Measurements from ENCODE around the gene TMEM198. TPM values are rescaled to one million over a fixed set of nuclear protein-coding genes. Genes with fewer than 3 reads are reported as not detected.

Gene TMEM198
- total and polyA plus RNA-seq, 2 donors (not counting 3 experiments of a cell fraction or from before 2014, with no cell fraction given): not detected

DNA sequence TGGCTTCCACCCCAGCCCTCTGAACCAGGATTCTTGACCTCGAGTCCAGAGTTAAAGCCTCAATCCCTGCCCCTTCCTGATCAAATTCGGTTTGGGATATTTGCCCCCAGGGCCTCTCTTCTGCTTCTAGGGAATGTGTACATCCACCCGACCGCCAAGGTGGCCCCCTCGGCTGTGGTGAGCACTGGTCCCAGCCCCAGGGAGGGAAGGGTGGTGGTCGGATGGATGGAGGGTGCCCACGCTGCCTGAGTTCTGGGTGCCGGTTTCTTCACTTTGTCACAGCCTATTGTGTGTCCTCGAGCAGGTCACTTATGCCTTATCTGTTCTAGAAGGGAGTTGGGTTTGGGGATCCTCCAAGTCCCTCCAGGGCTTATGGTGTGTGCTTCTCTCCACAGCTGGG, 38.2 kb upstream of the TMEM198 start:
- H3K9ac ChIP-seq (replicated peaks; ENCODE audit: extremely low read depth, insufficient read depth, low read length): no peak overlapping the region
- dilution Hi-C loops (cut with MboI; ENCODE audit: extremely low pct_ligation_motif_present, low sequenced_read_pairs): no loop called here

GRCh38 chr2:219506153-219506801, 37.6 kb upstream of the TMEM198 start:
- H2AFZ ChIP-seq (ENCODE audit: low read depth, low read length): no peak overlapping the region
- TF ChIP-seq FOS (IDR thresholded peaks at IDR 0.05; ENCODE audit: borderline replicate concordance, insufficient read depth, low read length) (no peak), CTCF (IDR thresholded peaks at IDR 0.05; ENCODE audit: extremely low read depth in 1 of 2, insufficient read depth in 1 of 2, low read depth in 1 of 2, low read length in 2 of 2) (no peak), EZH2 (IDR thresholded peaks at IDR 0.05; ENCODE audit: borderline replicate concordance, low read depth, low read length, severe bottlenecking) (no peak), GATA2 (IDR thresholded peaks at IDR 0.05; ENCODE audit: insufficient read depth, insufficient read length, low read depth, low read length) (no peak), POLR2A (IDR thresholded peaks at IDR 0.05; ENCODE audit: low read depth, low read length) (no peak), POLR2AphosphoS5 (IDR thresholded peaks at IDR 0.05; ENCODE audit: insufficient read depth, low read depth, low read length) (no peak), MYC (IDR thresholded peaks at IDR 0.05; ENCODE audit: low read depth, low read length) (no peak), JUN (IDR thresholded peaks at IDR 0.05; ENCODE audit: borderline replicate concordance, insufficient read depth, insufficient read length, low read depth) (no peak), MAX (IDR thresholded peaks at IDR 0.05; ENCODE audit: insufficient read depth, insufficient read length) (no peak)
- no peak overlapping the region for H3K9ac ChIP-seq (replicated peaks; ENCODE audit: extremely low read depth, insufficient read depth, low read length)
- no peaks in the 10 kb centered on the region for H3K9me1 ChIP-seq (replicated peaks; ENCODE audit: control insufficient read depth, extremely low read depth, insufficient read depth, low read length)
- H3K36me3 ChIP-seq (ENCODE audit: control insufficient read depth in 2 of 2, extremely low read depth in 1 of 2, insufficient read depth in 2 of 2, low read length in 2 of 2): peaks cover 0 to 28% of the 10 kb centered on the region in 2 experiments
- dilution Hi-C loops (cut with MboI; ENCODE audit: extremely low pct_ligation_motif_present, low sequenced_read_pairs) (no loop called here), intact Hi-C loops (cut with micrococcal nuclease) (no loop called here)
- no peak overlapping the region for H3K27ac ChIP-seq (ENCODE audit: insufficient read depth, low read depth, low read length)
- CTCF ChIA-PET: interaction anchor here (4.1 to 5.0 kb wide), 3 partner anchors 9 to 23 kb away, joined by 67 to 151 read pairs (median 99); partner anchors contain the start of gene GMPPA
- H3K79me2 ChIP-seq (ENCODE audit: control insufficient read depth, insufficient read depth, low read length): no peaks in the 10 kb centered on the region
- H3K27me3 ChIP-seq (ENCODE audit: control insufficient read depth in 2 of 2, insufficient read depth in 2 of 2, low read length in 2 of 2): peaks cover 10 to 12% of the 10 kb centered on the region in 2 experiments
- no peak overlapping the region for H3K4me3 ChIP-seq (replicated peaks in 1 of 3; ENCODE audit: insufficient read depth in 1 of 3, low read depth in 1 of 3, low read length in 3 of 3)
- FAIRE-seq (no peak), DNase-seq (ENCODE audit: low read depth, low spot score) (no peak)
- no peaks in the 10 kb centered on the region for H4K20me1 ChIP-seq (replicated peaks; ENCODE audit: control insufficient read depth, extremely low read depth, insufficient read depth, low read length)
- H3K4me2 ChIP-seq (ENCODE audit: insufficient read depth, low read length): no peak overlapping the region
- BruUV-seq (replicated peaks): no TSS peak
- no peaks in the 10 kb centered on the region for H3K4me1 ChIP-seq (ENCODE audit: control insufficient read depth, extremely low read depth, insufficient read depth, low read length)
- no peaks in the 10 kb centered on the region for H3K9me3 ChIP-seq (replicated peaks; ENCODE audit: control insufficient read depth, insufficient read depth, low read length)
- POLR2A ChIA-PET: no interaction called here

More for the DNA sequence above, 38.2 kb upstream of the TMEM198 start:
- no peaks in the 10 kb centered on the region for H3K79me2 ChIP-seq (ENCODE audit: control insufficient read depth, insufficient read depth, low read length)
- CTCF ChIA-PET: interaction anchor here (5.0 kb wide), 1 partner anchor 23 kb away, joined by 99 read pairs; no protein-coding TSS in a partner anchor
- H3K4me2 ChIP-seq (ENCODE audit: insufficient read depth, low read length): no peak overlapping the region
- H3K9me1 ChIP-seq (replicated peaks; ENCODE audit: control insufficient read depth, extremely low read depth, insufficient read depth, low read length): no peaks in the 10 kb centered on the region
- H3K27ac ChIP-seq (ENCODE audit: insufficient read depth, low read depth, low read length): no peak overlapping the region
- intact Hi-C loops (cut with micrococcal nuclease): no loop called here
- DNase-seq (ENCODE audit: low read depth, low spot score): no peak
- no peak overlapping the region for H2AFZ ChIP-seq (ENCODE audit: low read depth, low read length)
- H3K4me1 ChIP-seq (ENCODE audit: control insufficient read depth, extremely low read depth, insufficient read depth, low read length): no peaks in the 10 kb centered on the region
- no peak for FAIRE-seq
- no TSS peak for BruUV-seq (replicated peaks)
- peaks cover 4 to 5% of the 10 kb centered on the region in 2 experiments for H3K27me3 ChIP-seq (ENCODE audit: control insufficient read depth in 2 of 2, insufficient read depth in 2 of 2, low read length in 2 of 2)
- no peaks in the 10 kb centered on the region for H3K9me3 ChIP-seq (replicated peaks; ENCODE audit: control insufficient read depth, insufficient read depth, low read length)
- peaks cover 0 to 28% of the 10 kb centered on the region in 2 experiments for H3K36me3 ChIP-seq (ENCODE audit: control insufficient read depth in 2 of 2, extremely low read depth in 1 of 2, insufficient read depth in 2 of 2, low read length in 2 of 2)
- H3K4me3 ChIP-seq (replicated peaks in 1 of 3; ENCODE audit: insufficient read depth in 1 of 3, low read depth in 1 of 3, low read length in 3 of 3): no peak overlapping the region
- POLR2A ChIA-PET: no interaction called here
- TF ChIP-seq POLR2A (IDR thresholded peaks at IDR 0.05; ENCODE audit: low read depth, low read length): no peak
- no peaks in the 10 kb centered on the region for H4K20me1 ChIP-seq (replicated peaks; ENCODE audit: control insufficient read depth, extremely low read depth, insufficient read depth, low read length)
